Psoas muscle (tissue), 8 donors: Measurements from ENCODE around the gene ADRA1B. TPM values are rescaled to one million over a fixed set of nuclear protein-coding genes. Genes with fewer than 3 reads are reported as not detected.

Experiments
- ATAC-seq, 4 donors: fragments of 200-7000 bp; cut with Tn5 transposase; one replicate each; pipeline ENCODE4 v1.9.1; 2020; ENCODE audit warnings: moderate library complexity in 3 of 4, mild to moderate bottlenecking in 2 of 4
- DNase-seq, 2 donors: peaks; one replicate each; pipeline ENCODE4 v3.0.0-alpha.2; 2020
- H3K27ac ChIP-seq: fragments of 200-600 bp; one replicate; pipeline ENCODE4 v1.8.0; 2022
- H3K27me3 ChIP-seq, 3 donors: fragments of 200-600 bp in 1 of 3; one replicate each; pipeline versions ENCODE4 v1.6.1 to v1.8.0; 2013 to 2022; ENCODE audit warnings: low read length in 2 of 3, mild to moderate bottlenecking in 2 of 3, moderate library complexity in 1 of 3; ENCODE audit not compliant: insufficient read depth in 3 of 3
- H3K36me3 ChIP-seq, 2 donors: fragments of 200-600 bp in 1 of 2; one replicate each; pipeline versions ENCODE4 v1.6.1 to v1.8.0; 2013 to 2022; ENCODE audit warnings: low read depth in 1 of 2, mild to moderate bottlenecking in 1 of 2, moderate library complexity in 1 of 2; ENCODE audit not compliant: insufficient read depth in 1 of 2
- H3K4me1 ChIP-seq: fragments of 200-600 bp; one replicate; pipeline ENCODE4 v1.8.0; 2022
- H3K4me3 ChIP-seq: fragments of 200-600 bp; one replicate; pipeline ENCODE4 v1.8.0; 2022; ENCODE audit warnings: mild to moderate bottlenecking
- H3K9me3 ChIP-seq: fragments of 200-600 bp; one replicate; pipeline ENCODE4 v1.8.0; 2022
- CTCF ChIP-seq: fragments of 200-600 bp; IDR thresholded peaks from one replicate; pipeline ENCODE4 v1.8.0; 2022; ENCODE audit warnings: antibody characterized with exemption
- WGBS, 3 donors: extraction: QIAGEN DNeasy Blood & Tissue Kit; methylation state at CpG; one replicate each; pipeline versions ENCODE4 v1.1.6 to v1.1.7; 2013; 5-methylcytosine and 5-hydroxymethylcytosine counted together
- intact Hi-C, 2 donors: fragments of 100-400 bp; cut with DNase I; formaldehyde crosslinking; loops; one replicate each; pipeline versions ENCODE4 v1.11.0 to v1.14.2; 2022
- polyA plus RNA-seq, 3 donors: library from polyadenylated mRNA; stranded (reverse); fragments of 200-250 nt; gene quantifications; one replicate each; pipeline ENCODE4 v1.2.3, GENCODE V29; 2013
- total RNA-seq, 4 donors: library from RNA; stranded (reverse); fragmentation: NEBNext Ultra II Directional in 2 of 4; extraction: Animal tissue kit (Norgen Biotek cat#: 25700) in 2 of 4; gene quantifications; one replicate each; pipeline versions ENCODE4 v1.2.1 to v1.2.4, GENCODE V29; 2021 to 2023
- donor health status: healthy with polysubstance abuse.
- donor health status: DM: no; HTN: no; CAD: no; lungs with moderate emphysema.
- donor health status: Bipolar disorder and iron deficiency.
- donor health status: healthy.
- donor health status: DM: yes; HTN: yes; CAD: no.
- donor health status: DM: no; HTN: no; CAD: no.
- donor health status: DM: no; HTN: no; CAD: no.
- donor health status: DM: yes; HTN: yes; CAD: no.

ADRA1B gene
- total and polyA plus RNA-seq, 7 donors: 0.06 to 1.3 (median 0.24) TPM; not detected in 1

GRCh38 chr5:159972538-159973362 lies 56.5 kb downstream of the ADRA1B start:
- ATAC-seq: no peak
- Histone ChIP-seq H3K36me3 (no peaks in the 10 kb centered on the region), H3K4me3 (no peak overlapping the region), H3K27me3 (peaks cover 4 to 51% (median 15%) of the 10 kb centered on the region in 3 donors), H3K4me1 (no peaks in the 10 kb centered on the region), H3K27ac (no peak overlapping the region), H3K9me3 (no peaks in the 10 kb centered on the region)
- DNase-seq: no peak
- intact Hi-C loops: no loop called here
- no peak for TF ChIP-seq CTCF
- WGBS, 3 donors: 40 to 54% (median 40%) methylated on average over 34 to 50 of the region's 50 CpGs

- TF ChIP-seq CTCF: no peak
Observed at GRCh38 chr5:159975462-159976019, 59.3 kb downstream of the ADRA1B start.

GRCh38 chr5:159976921-159977320 lies 60.6 kb downstream of the ADRA1B start:
- no peaks in the 10 kb centered on the region for H3K4me1 ChIP-seq
- peaks cover 0 to 43% (median 11%) of the 10 kb centered on the region in 3 donors for H3K27me3 ChIP-seq
- WGBS, 3 donors: 91 to 95% (median 94%) methylated on average over 3 of the region's 3 CpGs
- H3K4me3 ChIP-seq: no peak overlapping the region
- intact Hi-C loops: no loop called here
- no peak for TF ChIP-seq CTCF
- no peaks in the 10 kb centered on the region for H3K9me3 ChIP-seq
- no peaks in the 10 kb centered on the region for H3K36me3 ChIP-seq
- DNase-seq (no peak), ATAC-seq (no peak)
- no peak overlapping the region for H3K27ac ChIP-seq

More at GRCh38 chr5:159975462-159976019, 59.3 kb downstream of the ADRA1B start:
- intact Hi-C loops: no loop called here
- Histone ChIP-seq H3K9me3 (no peaks in the 10 kb centered on the region), H3K27me3 (peaks cover 0 to 45% (median 13%) of the 10 kb centered on the region in 3 donors), H3K4me3 (no peak overlapping the region), H3K36me3 (no peaks in the 10 kb centered on the region), H3K4me1 (no peaks in the 10 kb centered on the region), H3K27ac (no peak overlapping the region)
- ATAC-seq (peak in 1 of 4 donors; percentile 64), DNase-seq (no peak)
- 13 to 18% (median 17%) methylated on average over 2 of the region's 2 CpGs for WGBS, 3 donors

- no peaks in the 10 kb centered on the region for H3K4me1 ChIP-seq
- WGBS, 3 donors: 21 to 33% (median 24%) methylated on average over 2 of the region's 2 CpGs
- no peaks in the 10 kb centered on the region for H3K36me3 ChIP-seq
- peaks cover 0 to 29% (median 2%) of the 10 kb centered on the region in 3 donors for H3K27me3 ChIP-seq
- H3K27ac ChIP-seq: no peak overlapping the region
- no peak overlapping the region for H3K4me3 ChIP-seq
- intact Hi-C loops: no loop called here
- TF ChIP-seq CTCF: no peak
- no peak for DNase-seq
- H3K9me3 ChIP-seq: no peaks in the 10 kb centered on the region
- ATAC-seq: no peak
Observed at GRCh38 chr5:159978358-159978757, 62.1 kb downstream of the ADRA1B start.
